Measurements from ENCODE around the gene CSNK1D.

CSNK1D gene

DNA sequence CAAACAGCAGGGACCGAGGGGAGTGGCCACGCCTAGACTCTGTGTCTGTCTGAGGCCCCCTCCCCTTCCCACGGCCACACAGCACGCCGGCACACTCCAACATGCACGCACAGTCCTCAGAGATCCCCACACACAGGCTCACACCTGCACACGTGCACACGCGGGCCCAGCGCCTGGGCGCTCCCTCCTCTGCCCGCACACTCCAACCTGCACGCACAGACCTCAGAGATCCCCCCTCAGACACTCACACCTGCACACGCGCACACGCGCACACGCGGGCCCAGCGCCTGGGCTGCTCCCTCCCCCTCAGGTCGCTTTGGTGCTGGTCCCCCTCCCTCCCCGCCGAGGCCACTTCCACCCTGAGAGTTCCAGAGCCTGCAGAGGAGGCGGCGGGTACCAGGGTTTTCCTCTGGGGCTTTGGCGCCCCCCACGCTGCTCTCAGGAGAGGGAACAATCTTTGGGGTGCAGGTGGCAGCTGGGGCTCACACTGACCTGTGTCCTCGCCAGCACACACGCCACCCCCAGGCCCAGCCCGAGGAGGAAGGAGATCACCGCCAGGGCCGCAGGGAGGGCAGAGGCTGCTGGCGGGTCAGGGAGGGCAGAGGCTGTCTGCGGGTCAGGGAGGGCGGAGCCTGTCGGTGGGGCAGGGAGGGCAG, 42.3 kb upstream of the CSNK1D start:
- peak overlapping the region; percentile 50 to 82 for H3K4me3 Mint-ChIP-seq
- ATAC-seq (replicated peaks) (peak; percentile 68 to 78), DNase-seq (no peak)
- no peaks in the 10 kb centered on the region for H3K9me3 Mint-ChIP-seq
- H3K27me3 Mint-ChIP-seq, result peaks cover 23 to 39% of the 10 kb centered on the region in 2 donors
- peaks cover 14 to 31% of the 10 kb centered on the region in 2 donors for H3K4me1 Mint-ChIP-seq
- H3K36me3 Mint-ChIP-seq, result no peaks in the 10 kb centered on the region
- H3K27ac Mint-ChIP-seq, result peak overlapping the region; percentile 15

DNA sequence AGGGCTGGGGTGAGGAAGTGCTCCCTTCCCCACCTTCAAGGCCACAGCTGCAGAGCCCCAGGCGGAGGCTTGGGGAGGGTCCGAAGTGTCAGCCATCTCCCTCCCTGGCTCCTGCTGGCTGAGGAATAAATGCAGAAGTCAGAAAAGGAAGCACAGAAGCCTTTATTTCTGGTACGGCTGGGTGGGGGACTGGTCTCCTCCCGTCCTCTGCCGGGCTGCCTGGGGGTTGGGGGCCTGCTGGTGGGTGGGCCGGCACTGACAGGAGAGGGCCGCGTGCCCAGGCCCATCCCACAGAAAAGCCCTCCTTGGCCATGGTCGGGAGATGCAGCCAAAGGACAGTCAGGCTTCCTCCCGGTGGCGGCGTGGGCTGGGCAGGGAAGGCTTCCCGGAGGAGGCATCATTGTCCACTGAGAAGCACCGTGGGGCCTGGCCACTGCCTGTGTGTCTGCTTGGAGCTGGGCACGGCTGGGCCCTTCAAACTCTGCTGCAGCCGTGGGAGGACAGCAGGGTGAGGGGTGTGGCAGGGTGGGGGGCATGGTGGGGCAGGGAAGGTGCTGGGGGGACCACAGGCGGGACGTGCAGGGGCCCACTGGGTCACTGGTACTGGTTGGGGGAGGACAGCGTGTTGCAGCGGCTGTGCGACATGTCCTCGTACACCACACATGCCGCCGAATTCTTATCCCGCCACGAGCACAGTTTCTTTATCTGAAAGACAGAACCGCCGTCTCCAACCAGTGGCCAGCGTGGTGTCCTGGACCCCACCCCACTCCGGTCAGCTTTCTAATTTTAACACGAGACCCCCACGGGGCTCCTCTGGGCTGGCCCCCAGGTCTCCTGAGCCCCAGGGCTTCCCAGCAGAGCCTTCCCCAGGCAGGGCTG, 41.5 kb upstream of the CSNK1D start:
- Mint-ChIP-seq H3K9me3 (no peaks in the 10 kb centered on the region), H3K4me3 (peak overlapping the region; percentile 29 to 39), H3K27ac (no peak overlapping the region), H3K36me3 (no peaks in the 10 kb centered on the region), H3K27me3 (peaks cover 29 to 43% of the 10 kb centered on the region in 2 donors), H3K4me1 (peaks cover 14 to 26% of the 10 kb centered on the region in 2 donors)
- ATAC-seq (replicated peaks) (peak; percentile 30 to 31), DNase-seq (no peak)

- H3K4me1 Mint-ChIP-seq, result peaks cover 14 to 26% of the 10 kb centered on the region in 2 donors
- peaks cover 30 to 46% of the 10 kb centered on the region in 2 donors for H3K27me3 Mint-ChIP-seq
- H3K36me3 Mint-ChIP-seq, result no peaks in the 10 kb centered on the region
- no peaks in the 10 kb centered on the region for H3K9me3 Mint-ChIP-seq
- no peak for DNase-seq
- peak overlapping the region; percentile 6 to 29 for H3K4me3 Mint-ChIP-seq
- ATAC-seq (replicated peaks), result peak; percentile 5 to 31
- no peak overlapping the region for H3K27ac Mint-ChIP-seq
These were observed 40.7 kb upstream of the CSNK1D start for GRCh38 chr17:82314012-82314726.

DNA sequence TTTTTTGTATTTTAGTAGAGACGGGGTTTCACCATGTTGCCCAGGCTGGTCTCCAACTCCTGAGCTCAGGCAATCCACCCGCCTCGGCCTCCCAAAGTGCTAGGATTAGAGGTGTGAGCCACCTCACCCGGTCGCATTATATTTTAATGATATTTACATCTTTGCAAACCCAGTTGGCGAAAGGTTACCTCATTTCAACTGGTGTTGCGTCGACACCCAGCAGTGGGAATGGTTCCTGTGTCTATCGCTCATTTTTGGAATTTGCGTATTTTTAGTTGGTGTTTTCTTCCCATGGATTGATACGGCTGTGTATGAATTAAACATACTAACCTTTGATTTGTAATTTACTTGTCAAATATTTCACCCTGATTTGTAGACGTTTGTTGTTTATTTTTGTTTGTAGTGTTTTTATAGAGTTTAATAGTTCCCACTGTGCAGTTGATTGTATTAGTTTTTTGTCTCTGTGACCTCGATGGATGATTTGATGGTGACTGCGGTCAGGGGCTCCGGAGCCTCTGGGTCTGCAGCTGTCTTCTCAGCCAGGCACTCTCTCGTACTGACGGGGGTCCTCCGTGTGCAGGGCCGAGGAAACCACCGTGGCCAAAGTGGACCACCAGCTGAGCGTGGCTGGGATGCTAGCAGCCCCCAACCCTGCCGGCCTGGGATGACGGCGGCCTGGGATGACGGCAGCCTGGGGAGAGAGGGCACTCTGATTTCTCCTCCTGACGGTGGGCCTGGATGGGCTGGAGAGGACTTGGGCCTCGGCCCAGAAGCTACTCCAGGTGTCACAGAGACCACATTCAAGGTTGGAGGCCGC, 39.9 kb upstream of the CSNK1D start:
- no peaks in the 10 kb centered on the region for H3K36me3 Mint-ChIP-seq

DNA sequence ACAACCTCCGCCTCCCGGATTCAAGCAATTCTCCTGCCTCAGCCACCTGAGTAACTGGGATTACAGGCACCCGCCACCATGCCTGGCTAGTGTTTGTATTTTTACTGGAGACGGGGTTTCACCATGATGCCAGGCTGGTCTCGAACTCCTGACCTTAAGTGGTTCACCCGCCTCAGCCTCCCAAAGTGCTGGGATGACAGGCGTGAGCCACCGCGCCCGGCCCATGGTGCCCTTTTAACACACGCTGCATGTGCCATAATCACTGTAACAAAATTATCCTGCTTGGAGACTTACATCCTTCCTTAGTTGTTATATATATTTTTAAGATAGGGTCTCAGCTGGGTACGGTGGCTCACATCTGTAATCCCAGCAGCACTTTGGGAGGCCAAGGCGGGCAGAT, 38.5 kb upstream of the CSNK1D start:
- no peak for ATAC-seq (replicated peaks)
- no peaks in the 10 kb centered on the region for H3K9me3 Mint-ChIP-seq
- H3K4me1 Mint-ChIP-seq, result peaks cover 14 to 26% of the 10 kb centered on the region in 2 donors
- H3K27ac Mint-ChIP-seq, result no peak overlapping the region
- peaks cover 36 to 46% of the 10 kb centered on the region in 2 donors for H3K27me3 Mint-ChIP-seq
- H3K36me3 Mint-ChIP-seq, result no peaks in the 10 kb centered on the region
- H3K4me3 Mint-ChIP-seq, result no peak overlapping the region
- no peak for DNase-seq

More for the DNA sequence above, 39.9 kb upstream of the CSNK1D start:
- Mint-ChIP-seq H3K27me3 (peaks cover 36 to 46% of the 10 kb centered on the region in 2 donors), H3K9me3 (no peaks in the 10 kb centered on the region), H3K4me1 (peaks cover 14 to 26% of the 10 kb centered on the region in 2 donors), H3K27ac (no peak overlapping the region), H3K4me3 (peak overlapping the region in 1 of 2 donors; percentile 6)
- no peak for DNase-seq
- ATAC-seq (replicated peaks), result no peak

DNA sequence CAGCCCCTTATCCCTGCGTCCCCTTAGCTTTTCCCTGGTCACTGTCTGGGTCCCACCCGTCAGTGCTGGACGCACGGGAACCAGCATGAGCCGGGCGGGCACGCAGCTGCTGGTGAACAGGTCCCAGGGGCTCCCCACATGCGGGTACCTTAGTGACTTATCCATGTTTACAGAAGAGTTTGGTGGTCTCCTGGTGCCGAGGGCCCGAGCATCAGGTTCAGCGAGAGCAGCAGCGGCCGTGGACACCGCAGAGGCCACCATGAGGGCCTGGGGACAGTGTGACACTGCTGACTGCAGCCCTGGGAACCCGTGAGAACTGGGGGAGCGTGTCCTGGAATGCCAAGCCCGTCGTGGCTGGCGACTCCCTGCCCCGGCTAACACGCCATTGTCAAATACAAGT, 37.4 kb upstream of the CSNK1D start:
- Mint-ChIP-seq H3K4me1 (peaks cover 11 to 21% of the 10 kb centered on the region in 2 donors), H3K27ac (no peak overlapping the region), H3K9me3 (no peaks in the 10 kb centered on the region), H3K36me3 (no peaks in the 10 kb centered on the region), H3K27me3 (peaks cover 33 to 35% of the 10 kb centered on the region in 2 donors), H3K4me3 (no peak overlapping the region)
- ATAC-seq (replicated peaks), result no peak
- no peak for DNase-seq

- peaks cover 8 to 21% of the 10 kb centered on the region in 2 donors for H3K4me1 Mint-ChIP-seq
- DNase-seq, result no peak
These were observed 36.4 kb upstream of the CSNK1D start for GRCh38 chr17:82309656-82310570.

GRCh38 chr17:82305727-82306300, 32.3 kb upstream of the CSNK1D start:
- Mint-ChIP-seq H3K9me3 (no peaks in the 10 kb centered on the region), H3K27ac (no peak overlapping the region), H3K36me3 (no peaks in the 10 kb centered on the region), H3K4me1 (peaks cover 25 to 36% of the 10 kb centered on the region in 2 donors), H3K27me3 (peaks cover 7 to 12% of the 10 kb centered on the region in 2 donors), H3K4me3 (no peak overlapping the region)
- ATAC-seq (replicated peaks) (no peak), DNase-seq (no peak)

More at GRCh38 chr17:82309656-82310570, 36.4 kb upstream of the CSNK1D start:
- ATAC-seq (replicated peaks), result no peak
- Mint-ChIP-seq H3K36me3 (no peaks in the 10 kb centered on the region), H3K27ac (no peak overlapping the region), H3K4me3 (no peak overlapping the region), H3K27me3 (peaks cover 25 to 28% of the 10 kb centered on the region in 2 donors), H3K9me3 (no peaks in the 10 kb centered on the region)

DNA sequence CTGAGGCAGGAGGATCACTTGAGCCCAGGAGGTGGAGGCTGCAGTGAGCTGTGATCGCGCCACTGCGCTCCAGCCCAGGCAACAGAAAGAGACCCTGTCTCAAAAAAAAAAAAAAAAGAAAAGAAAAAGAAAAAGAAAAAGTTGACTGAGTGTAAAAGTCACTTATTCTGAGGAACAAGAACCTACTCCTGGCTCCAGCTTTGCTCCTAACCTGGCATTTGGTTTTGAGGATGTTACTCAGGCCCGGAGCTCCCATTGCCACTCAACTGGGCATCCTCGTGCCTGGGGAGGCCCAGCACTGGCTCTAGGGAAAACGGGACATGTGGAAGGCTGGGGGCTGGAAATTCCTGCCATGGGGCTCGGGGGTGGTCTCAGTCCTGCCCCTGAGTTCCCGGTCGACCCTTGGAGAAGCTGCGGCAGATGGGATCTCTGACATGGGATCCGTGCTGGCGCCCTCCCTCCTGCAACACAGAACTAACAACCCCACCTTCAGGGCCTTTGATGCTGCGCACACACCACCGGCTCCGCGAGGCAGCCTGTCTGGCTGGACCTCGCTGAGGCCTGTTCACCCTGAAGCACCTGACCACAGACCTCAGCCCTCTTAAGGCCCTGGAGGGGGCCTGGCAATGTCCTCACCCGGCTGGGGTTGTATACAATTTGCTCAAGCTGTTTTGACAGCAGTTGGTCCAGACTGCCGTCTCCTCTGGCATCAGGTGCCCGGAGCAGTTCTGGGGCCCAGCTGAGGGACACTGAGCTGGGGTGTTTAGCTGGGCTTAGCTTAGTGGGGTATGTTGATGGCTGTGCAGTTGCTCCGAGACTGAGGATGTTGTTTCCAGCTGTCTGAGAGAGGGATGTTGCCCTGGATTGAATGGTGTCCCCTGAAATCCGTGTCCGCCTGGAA, 31.6 kb upstream of the CSNK1D start:
- DNase-seq, result no peak
- peaks cover 0 to under 1% of the 10 kb centered on the region in 2 donors for H3K36me3 Mint-ChIP-seq
- H3K27me3 Mint-ChIP-seq, result peaks cover 4 to 8% of the 10 kb centered on the region in 2 donors
- H3K4me3 Mint-ChIP-seq, result no peak overlapping the region
- H3K4me1 Mint-ChIP-seq, result peaks cover 31 to 43% of the 10 kb centered on the region in 2 donors
- ATAC-seq (replicated peaks), result no peak
- no peaks in the 10 kb centered on the region for H3K9me3 Mint-ChIP-seq
- no peak overlapping the region for H3K27ac Mint-ChIP-seq

DNA sequence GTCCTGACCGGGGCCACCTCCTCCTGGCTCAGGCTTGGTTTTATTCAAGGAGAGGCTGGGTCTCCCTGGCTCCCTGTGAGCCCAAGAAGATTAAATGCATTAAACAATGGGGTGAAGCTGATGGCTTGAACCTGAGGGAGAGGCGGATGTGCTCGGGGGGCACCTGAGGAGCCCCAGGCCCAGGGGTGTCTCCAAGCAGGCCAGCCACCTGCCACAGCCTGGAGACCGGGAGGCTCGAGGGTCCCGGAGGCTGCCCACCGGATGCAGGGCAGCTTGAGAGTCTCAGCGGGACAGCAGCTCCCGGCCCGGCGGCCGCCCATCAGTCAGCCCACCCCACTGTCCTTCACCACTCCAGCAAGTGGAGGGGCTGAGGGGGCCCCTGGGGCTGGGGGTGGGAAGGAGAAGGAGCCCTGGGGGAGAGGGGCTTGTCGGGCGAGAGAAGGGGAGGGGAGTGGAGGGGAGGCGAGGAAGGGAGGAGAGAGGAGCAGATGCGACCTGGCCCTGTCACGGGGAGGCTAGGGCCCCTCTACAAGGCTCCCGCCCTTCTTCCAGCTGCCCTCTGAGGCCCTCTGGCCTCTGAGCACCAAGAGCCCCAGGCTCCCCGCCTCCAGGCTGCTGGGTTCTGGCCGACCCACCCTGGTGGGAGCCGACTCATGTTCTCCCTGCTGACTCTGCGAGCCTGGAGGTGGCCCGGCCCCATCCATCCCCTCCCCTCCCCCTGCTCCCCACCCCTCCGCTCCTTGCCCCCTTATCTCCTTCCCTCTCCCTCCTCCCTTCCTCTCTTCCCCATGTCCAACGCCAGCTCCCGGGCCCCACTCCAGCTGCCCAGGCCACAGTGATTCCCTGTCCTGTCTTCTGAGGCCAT, 30.7 kb upstream of the CSNK1D start:
- no peak for ATAC-seq (replicated peaks)
- H3K27me3 Mint-ChIP-seq, result peaks cover 0 to 5% of the 10 kb centered on the region in 2 donors
- no peak overlapping the region for H3K4me3 Mint-ChIP-seq
- peaks cover 38 to 52% of the 10 kb centered on the region in 2 donors for H3K4me1 Mint-ChIP-seq
- H3K36me3 Mint-ChIP-seq, result peaks cover 0 to 3% of the 10 kb centered on the region in 2 donors
- DNase-seq, result no peak
- no peaks in the 10 kb centered on the region for H3K9me3 Mint-ChIP-seq
- H3K27ac Mint-ChIP-seq, result no peak overlapping the region
